Keratinocyte (primary cell): ENCODE measurements around the gene ADGRV1. TPM values are rescaled to one million over a fixed set of nuclear protein-coding genes. Genes with fewer than 3 reads are reported as not detected.

Experiments
- DNase-seq: peaks from one replicate; pipeline ENCODE4 v3.0.0-alpha.2; 2011; ENCODE audit warnings: low read depth, missing footprints, low spot score
- FAIRE-seq: peaks from 2 replicates; lab custom pipeline; 2011; peaks lifted over from hg19 to GRCh38; lab: Jason Lieb, UNC
- H2AFZ ChIP-seq: 2 replicates; pipeline ENCODE4 v1.6.0; 2012; ENCODE audit warnings: low read length, control low read depth, inconsistent platforms; ENCODE audit not compliant: control insufficient read depth
- H3K27ac ChIP-seq: 2 replicates; pipeline ENCODE4 v1.5.1; 2011; ENCODE audit warnings: low read length; ENCODE audit not compliant: control insufficient read depth, insufficient read depth
- H3K27me3 ChIP-seq: 3 replicates; pipeline ENCODE4 v1.6.0; 2011; ENCODE audit warnings: low read length; ENCODE audit not compliant: control insufficient read depth, insufficient read depth; ENCODE audit errors: extremely low read depth
- H3K36me3 ChIP-seq, 2 experiments: 2 replicates in 1 of 2; 3 replicates in 1 of 2; pipeline ENCODE4 v1.5.1; 2011; ENCODE audit warnings: low read length in 2 of 2, mild to moderate bottlenecking in 1 of 2; ENCODE audit not compliant: control insufficient read depth in 2 of 2, insufficient read depth in 2 of 2; ENCODE audit errors: extremely low read depth in 1 of 2
- H3K4me1 ChIP-seq: 3 replicates; pipeline ENCODE4 v1.5.1; 2011; ENCODE audit warnings: low read length; ENCODE audit not compliant: control insufficient read depth, insufficient read depth; ENCODE audit errors: extremely low read depth
- H3K4me2 ChIP-seq: 3 replicates; pipeline ENCODE4 v1.6.0; 2011; ENCODE audit warnings: low read depth, low read length; ENCODE audit not compliant: control insufficient read depth, insufficient read depth; ENCODE audit errors: extremely low read depth
- H3K4me3 ChIP-seq, 3 experiments: fragments of 200-600 bp in 1 of 3; sonication (generic) in 1 of 3; 2 replicates in 2 of 3; 3 replicates in 1 of 3; pipeline ENCODE4 v1.5.1; 2011 to 2016; ENCODE audit warnings: low read length in 3 of 3, mild to moderate bottlenecking in 3 of 3, control low read depth in 2 of 3, inconsistent platforms in 1 of 3, low read depth in 1 of 3, mixed read lengths in 1 of 3, mixed run types in 1 of 3, moderate library complexity in 1 of 3; ENCODE audit not compliant: control insufficient read depth in 2 of 3, insufficient read depth in 2 of 3; ENCODE audit errors: extremely low read depth in 1 of 3
- H3K79me2 ChIP-seq: 2 replicates; pipeline ENCODE4 v1.6.0; 2012; ENCODE audit warnings: low read length; ENCODE audit not compliant: control insufficient read depth, insufficient read depth
- H3K9ac ChIP-seq: 3 replicates; pipeline ENCODE4 v1.6.0; 2011; ENCODE audit warnings: low read length; ENCODE audit not compliant: control insufficient read depth, insufficient read depth; ENCODE audit errors: extremely low read depth
- H3K9me1 ChIP-seq: 3 replicates; pipeline ENCODE4 v1.6.0; 2011; ENCODE audit warnings: low read length; ENCODE audit not compliant: control insufficient read depth, insufficient read depth; ENCODE audit errors: extremely low read depth
- H3K9me3 ChIP-seq: 2 replicates; pipeline ENCODE4 v1.5.1; 2012; ENCODE audit warnings: low read depth, low read length; ENCODE audit not compliant: control insufficient read depth
- H4K20me1 ChIP-seq: 3 replicates; pipeline ENCODE4 v1.6.0; 2011; ENCODE audit warnings: low read length; ENCODE audit not compliant: control insufficient read depth, insufficient read depth; ENCODE audit errors: extremely low read depth
- CTCF ChIP-seq, 3 experiments: IDR thresholded peaks in 1 of 3; conservative IDR thresholded peaks in 1 of 3; optimal IDR thresholded peaks in 1 of 3; 2 replicates in 2 of 3; 3 replicates in 1 of 3; pipeline versions ENCODE3 to v1.5.1; 2011; ENCODE audit warnings: low read length in 3 of 3, mild to moderate bottlenecking in 3 of 3, moderate library complexity in 2 of 3, control low read depth in 1 of 3, inconsistent platforms in 1 of 3; ENCODE audit not compliant: insufficient read depth in 2 of 3; ENCODE audit errors: extremely low read depth in 1 of 3
- EZH2 ChIP-seq: IDR thresholded peaks from one replicate; pipeline ENCODE4 v1.6.1; 2012; ENCODE audit warnings: inconsistent platforms, mild to moderate bottlenecking, low read length, moderate library complexity
- dilution Hi-C: fragments of 300-500 bp; cut with MboI; formaldehyde crosslinking; loops from one replicate; pipeline ENCODE4 v1.7.0; 2020; ENCODE audit warnings: low sequenced_read_pairs; ENCODE audit not compliant: extremely low pct_ligation_motif_present
- polyA plus RNA-seq, 5 experiments: library from polyadenylated mRNA; depleted of rRNA in 3 of 5; stranded (reverse) in 3 of 5; stranded (forward) in 1 of 5; unstranded in 1 of 5; fragments of >200 nt; gene quantifications; 1 replicate in 1 of 5; 2 replicates in 3 of 5; 3 replicates in 1 of 5; pipeline versions ENCODE4 v1.2.1 to v1.2.3, GENCODE V29; 2011 to 2012; ENCODE audit warnings: missing spikeins in 2 of 5, low read depth in 1 of 5, low replicate concordance in 1 of 5

The ADGRV1 gene
- polyA plus RNA-seq, 1 donor (not counting 4 experiments of a cell fraction or from before 2014, with no cell fraction given) = 0.05 TPM

- peaks cover 6% of the 10 kb centered on the region for H3K4me1 ChIP-seq
- no peak overlapping the region for H3K4me3 ChIP-seq
- no peak overlapping the region for H3K27ac ChIP-seq
- FAIRE-seq (no peak), DNase-seq (no peak)
- no peak overlapping the region for H2AFZ ChIP-seq
- H3K4me2 ChIP-seq = no peak overlapping the region
- no peaks in the 10 kb centered on the region for H4K20me1 ChIP-seq
- H3K36me3 ChIP-seq = no peaks in the 10 kb centered on the region
- dilution Hi-C loops = no loop called here
- H3K79me2 ChIP-seq = no peaks in the 10 kb centered on the region
- no peak overlapping the region for H3K9ac ChIP-seq
- H3K27me3 ChIP-seq = no peaks in the 10 kb centered on the region
- H3K9me1 ChIP-seq = no peaks in the 10 kb centered on the region
- H3K9me3 ChIP-seq = no peaks in the 10 kb centered on the region
- TF ChIP-seq EZH2 = no peak
- no peak for TF ChIP-seq CTCF (optimal IDR thresholded peaks at IDR 0.05 in 1 of 3, IDR thresholded peaks at IDR 0.05 in 1 of 3, conservative IDR thresholded peaks at IDR 0.05 in 1 of 3; ENCODE audit: extremely low read depth in 1 of 3, insufficient read depth in 2 of 3, low read length in 3 of 3)
Observed at GRCh38 chr5:91018712-91019371, 460.2 kb downstream of the ADGRV1 start.

GRCh38 chr5:91020065-91020800, 461.6 kb downstream of the ADGRV1 start:
- H3K4me3 ChIP-seq = no peak overlapping the region
- H3K79me2 ChIP-seq = no peaks in the 10 kb centered on the region
- TF ChIP-seq CTCF (optimal IDR thresholded peaks at IDR 0.05 in 1 of 3, IDR thresholded peaks at IDR 0.05 in 1 of 3, conservative IDR thresholded peaks at IDR 0.05 in 1 of 3; ENCODE audit: extremely low read depth in 1 of 3, insufficient read depth in 2 of 3, low read length in 3 of 3) = no peak
- TF ChIP-seq EZH2 = no peak
- H3K9me3 ChIP-seq = no peaks in the 10 kb centered on the region
- H3K36me3 ChIP-seq = no peaks in the 10 kb centered on the region
- no peaks in the 10 kb centered on the region for H4K20me1 ChIP-seq
- H3K9ac ChIP-seq = no peak overlapping the region
- dilution Hi-C loops = no loop called here
- no peak overlapping the region for H3K4me2 ChIP-seq
- H3K27me3 ChIP-seq = no peaks in the 10 kb centered on the region
- no peaks in the 10 kb centered on the region for H3K9me1 ChIP-seq
- H2AFZ ChIP-seq = no peak overlapping the region
- FAIRE-seq = no peak
- H3K27ac ChIP-seq = no peak overlapping the region
- peaks cover 6% of the 10 kb centered on the region for H3K4me1 ChIP-seq
- no peak for DNase-seq
